NCI-H1436 treated with DMSO at 0.1 percent for 48 hours (cell line): Measurements from ENCODE around the gene SENP3.
"Not testable (repeated sequence)": the region's sequence is repeated elsewhere in the genome, so short reads cannot be mapped to it uniquely, and the experiment has no call there.

Experiments
- DNase-seq: peaks from one replicate; lab custom pipeline; 2025; lab: John Stamatoyannopoulos, UW

The SENP3 gene

GRCh38 chr17:7597561-7597960 lies 35.8 kb downstream of the SENP3 start:
- not testable (repeated sequence) for DNase-seq

- DNase-seq, result no peak
Observed at GRCh38 chr17:7606280-7606679, 44.6 kb downstream of the SENP3 start.

GRCh38 chr17:7610641-7611040 lies 48.9 kb downstream of the SENP3 start:
- no peak for DNase-seq

GRCh38 chr17:7611635-7612293 lies 50.0 kb downstream of the SENP3 start:
- no peak for DNase-seq

GRCh38 chr17:7612294-7612640 lies 50.5 kb downstream of the SENP3 start:
- no peak for DNase-seq

GRCh38 chr17:7613769-7614424 lies 52.2 kb downstream of the SENP3 start:
- DNase-seq, result no peak

- DNase-seq, result peak; percentile 97
Observed at GRCh38 chr17:7614425-7615264, 52.9 kb downstream of the SENP3 start, which contains the start of gene FXR2. TSS of gene FXR2 (minus strand) at chr17:7614897. CDS start at chr17:7614532, 365 bp downstream.

- DNase-seq, result no peak
Observed at GRCh38 chr17:7615265-7615747, 53.6 kb downstream of the SENP3 start.

- no peak for DNase-seq
Observed at GRCh38 chr17:7618608-7619007, 56.9 kb downstream of the SENP3 start.

- DNase-seq, result no peak
Observed at GRCh38 chr17:7620835-7621234, 59.1 kb downstream of the SENP3 start.
